ENCODE data around the gene SMCP.

GRCh38 chr1:152870831-152871730, 7.0 kb upstream of the SMCP start:
- no peak for TF ChIP-seq CTCF (IDR thresholded peaks at IDR 0.05)
- TF ChIP-seq POLR2AphosphoS5 (IDR thresholded peaks at IDR 0.05): no peak
